Activated naive CD4-positive, alpha-beta T cell treated with anti-CD3 and anti-CD28 coated beads, Interleukin-2, amount 50 U/mL, for 24 hours (primary cell): Measurements from ENCODE around the gene BTBD2.
"Not testable (repeated sequence)": the region's sequence is repeated elsewhere in the genome, so short reads cannot be mapped to it uniquely, and the experiment has no call there.

Experiments
- H3K27ac Mint-ChIP-seq: one replicate; pipeline ENCODE4 v1.8.0; 2021; ENCODE audit warnings: mild to moderate bottlenecking, mixed read lengths
- H3K27me3 Mint-ChIP-seq: one replicate; pipeline ENCODE4 v1.8.0; 2021; ENCODE audit warnings: mixed read lengths
- H3K36me3 Mint-ChIP-seq: one replicate; pipeline ENCODE4 v1.8.0; 2021; ENCODE audit warnings: mixed read lengths
- H3K4me1 Mint-ChIP-seq: one replicate; pipeline ENCODE4 v1.8.0; 2021; ENCODE audit warnings: mixed read lengths
- H3K4me3 Mint-ChIP-seq: one replicate; pipeline ENCODE4 v1.8.0; 2021; ENCODE audit warnings: mild to moderate bottlenecking, mixed read lengths
- H3K9me3 Mint-ChIP-seq: one replicate; pipeline ENCODE4 v1.8.0; 2021; ENCODE audit warnings: mixed read lengths

The BTBD2 gene

DNA sequence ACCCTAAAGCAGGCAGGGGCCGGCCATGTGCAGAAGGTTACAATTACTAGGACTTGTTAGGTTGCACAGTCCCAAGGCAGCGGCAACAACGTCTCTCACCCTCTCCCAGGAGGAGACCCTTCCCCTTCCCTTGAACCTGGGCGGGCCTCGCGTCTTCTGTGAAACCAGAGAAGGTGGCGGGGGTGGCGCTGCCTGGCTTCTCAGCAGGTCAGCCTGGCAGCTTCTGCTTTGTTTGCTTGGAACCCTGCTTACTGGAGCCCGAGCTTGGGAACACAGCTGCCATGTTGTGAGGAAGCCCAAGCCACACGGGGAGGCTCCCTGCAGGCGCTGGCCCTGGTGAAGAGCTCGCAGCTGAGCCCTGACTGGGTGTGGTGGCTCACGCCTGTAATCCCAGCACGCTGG is 20.1 kb upstream of the BTBD2 start:
- Mint-ChIP-seq H3K4me3 (no peak overlapping the region), H3K27ac (no peak overlapping the region), H3K9me3 (no peaks in the 10 kb centered on the region), H3K27me3 (no peaks in the 10 kb centered on the region), H3K36me3 (no peaks in the 10 kb centered on the region), H3K4me1 (peaks cover 28% of the 10 kb centered on the region)

DNA sequence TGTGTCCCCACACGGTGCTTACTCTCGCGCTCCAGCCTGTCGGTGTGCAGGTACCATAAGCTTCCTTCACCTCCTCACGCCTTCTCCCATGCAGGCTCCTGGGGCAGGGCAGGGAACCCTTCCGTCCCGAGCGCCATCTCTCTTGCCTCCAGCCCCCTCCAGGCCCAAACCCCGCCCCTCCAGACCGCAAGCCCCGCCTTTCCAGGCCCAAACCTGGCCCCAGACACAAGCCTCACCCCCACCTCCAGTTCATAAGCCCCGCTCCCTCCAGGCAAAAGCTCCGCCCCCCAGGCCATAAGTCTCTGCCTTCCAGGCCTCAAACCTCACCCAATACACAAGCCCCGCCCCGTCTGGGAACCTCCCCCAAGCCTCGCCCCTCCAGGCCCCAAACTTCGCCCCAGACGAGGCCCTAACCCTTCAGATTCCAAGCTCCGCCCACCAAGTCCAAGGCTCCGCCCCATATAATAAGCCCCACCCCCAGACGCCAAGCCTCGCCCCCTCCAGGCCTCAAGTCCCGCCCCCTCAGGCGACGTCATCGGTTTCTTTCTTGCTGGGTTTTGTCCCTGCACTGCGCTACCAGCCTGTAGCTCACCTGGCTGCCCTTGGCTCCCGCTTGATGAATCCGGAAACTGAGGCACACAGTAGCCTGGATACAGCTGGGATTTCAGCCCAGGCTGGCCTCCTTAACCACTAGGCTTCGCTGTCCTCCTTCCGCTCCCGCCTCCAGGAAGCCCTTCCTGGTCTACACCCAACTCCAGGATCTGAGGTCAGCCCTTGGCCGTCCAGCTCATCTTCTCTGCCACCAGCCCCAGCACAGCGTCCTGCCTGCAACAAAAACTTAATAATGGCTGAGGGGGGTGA is 19.4 kb upstream of the BTBD2 start:
- peaks cover 28% of the 10 kb centered on the region for H3K4me1 Mint-ChIP-seq
- no peak overlapping the region for H3K4me3 Mint-ChIP-seq
- no peaks in the 10 kb centered on the region for H3K36me3 Mint-ChIP-seq
- no peak overlapping the region for H3K27ac Mint-ChIP-seq
- H3K9me3 Mint-ChIP-seq, result no peaks in the 10 kb centered on the region
- H3K27me3 Mint-ChIP-seq, result no peaks in the 10 kb centered on the region

DNA sequence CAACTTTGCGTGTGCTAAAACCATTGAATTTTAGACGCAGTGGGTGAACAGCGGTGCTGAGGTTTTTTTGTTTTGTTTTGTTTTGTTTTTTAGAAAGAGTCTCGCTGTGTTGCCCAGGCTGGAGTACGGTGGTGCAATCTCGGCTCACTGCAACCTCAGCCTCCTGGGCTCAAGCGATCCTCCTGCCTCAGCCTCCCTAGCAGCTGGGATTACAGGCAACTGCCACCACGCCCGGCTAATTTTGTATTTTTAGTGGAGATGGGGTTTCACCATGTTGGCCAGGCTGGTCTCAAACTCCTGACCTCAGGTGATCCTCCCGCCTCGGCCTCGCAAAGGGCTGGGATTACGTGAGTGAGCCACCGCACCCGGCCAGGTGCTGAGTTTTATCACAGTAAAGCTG is 18.7 kb upstream of the BTBD2 start:
- not testable (repeated sequence) for H3K9me3 Mint-ChIP-seq, H3K36me3 Mint-ChIP-seq, H3K27ac Mint-ChIP-seq, H3K27me3 Mint-ChIP-seq, H3K4me3 Mint-ChIP-seq
- H3K4me1 Mint-ChIP-seq, result peaks cover 28% of the 10 kb centered on the region

- no peaks in the 10 kb centered on the region for H3K9me3 Mint-ChIP-seq
- peaks cover 28% of the 10 kb centered on the region for H3K4me1 Mint-ChIP-seq
- H3K27ac Mint-ChIP-seq, result no peak overlapping the region
- H3K27me3 Mint-ChIP-seq, result no peaks in the 10 kb centered on the region
- H3K36me3 Mint-ChIP-seq, result no peaks in the 10 kb centered on the region
- no peak overlapping the region for H3K4me3 Mint-ChIP-seq
These were observed 18.3 kb upstream of the BTBD2 start for GRCh38 chr19:2033825-2034159.

GRCh38 chr19:2033115-2033824 is 17.8 kb upstream of the BTBD2 start:
- Mint-ChIP-seq H3K4me3 (no peak overlapping the region), H3K4me1 (peaks cover 28% of the 10 kb centered on the region), H3K27ac (no peak overlapping the region), H3K36me3 (no peaks in the 10 kb centered on the region), H3K9me3 (no peaks in the 10 kb centered on the region), H3K27me3 (no peaks in the 10 kb centered on the region)

DNA sequence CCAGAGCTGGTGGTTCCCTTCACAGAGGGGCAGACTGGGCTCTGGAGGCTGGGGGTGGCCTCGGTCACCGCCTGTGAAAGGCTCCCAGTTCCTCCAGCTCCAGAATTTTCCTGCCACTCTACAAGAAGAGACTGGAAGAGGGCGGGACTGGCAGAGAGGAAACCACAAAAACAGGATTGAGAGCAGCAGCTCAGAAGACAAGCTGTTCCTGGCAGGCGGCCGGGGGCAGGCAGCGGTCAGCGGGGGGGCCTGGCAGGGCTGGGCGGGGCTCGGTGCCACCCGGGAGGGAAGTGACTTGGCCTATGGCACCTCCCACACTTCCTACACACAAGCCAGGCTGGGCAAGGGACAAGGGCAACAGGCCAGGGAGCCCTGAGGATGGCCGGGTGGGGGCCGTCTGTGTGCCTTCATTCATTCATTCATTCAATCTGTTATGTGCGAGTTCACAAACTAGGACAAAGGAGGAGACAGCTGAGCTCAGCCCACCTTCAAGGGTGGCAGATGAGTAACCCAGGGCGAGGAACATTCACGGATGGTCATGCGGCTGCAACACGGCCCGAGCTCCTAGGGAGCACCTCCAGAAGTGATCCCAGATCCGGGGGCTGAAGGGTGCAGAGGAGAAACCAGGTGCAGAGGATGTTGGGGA is 16.9 kb upstream of the BTBD2 start:
- H3K27ac Mint-ChIP-seq, result peak overlapping the region; percentile 70
- peak overlapping the region; percentile 66 for H3K4me3 Mint-ChIP-seq
- no peaks in the 10 kb centered on the region for H3K36me3 Mint-ChIP-seq
- H3K4me1 Mint-ChIP-seq, result peaks cover 28% of the 10 kb centered on the region
- H3K27me3 Mint-ChIP-seq, result no peaks in the 10 kb centered on the region
- H3K9me3 Mint-ChIP-seq, result no peaks in the 10 kb centered on the region

DNA sequence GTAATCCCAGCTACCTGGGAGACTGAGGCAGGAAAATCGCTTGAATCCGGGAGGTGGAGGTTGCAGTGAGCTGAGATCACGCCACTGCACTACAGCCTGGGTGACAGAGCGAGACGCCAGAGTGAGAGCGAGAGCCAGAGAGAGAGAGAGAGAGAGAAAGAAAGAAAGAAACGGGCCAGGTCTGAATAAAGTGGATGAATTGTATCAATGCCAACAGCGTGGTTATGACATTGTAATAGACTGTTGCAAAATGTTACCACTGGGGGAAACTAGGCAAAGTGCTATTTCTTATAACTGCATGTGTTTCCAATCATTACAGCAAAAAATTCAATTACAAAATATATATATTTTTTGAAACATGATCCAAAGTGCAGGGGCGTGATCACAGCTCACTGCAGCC is 11.8 kb upstream of the BTBD2 start:
- Mint-ChIP-seq H3K27ac (no peak overlapping the region), H3K9me3 (no peaks in the 10 kb centered on the region), H3K4me1 (peaks cover 6% of the 10 kb centered on the region), H3K27me3 (no peaks in the 10 kb centered on the region), H3K36me3 (no peaks in the 10 kb centered on the region), H3K4me3 (no peak overlapping the region)

DNA sequence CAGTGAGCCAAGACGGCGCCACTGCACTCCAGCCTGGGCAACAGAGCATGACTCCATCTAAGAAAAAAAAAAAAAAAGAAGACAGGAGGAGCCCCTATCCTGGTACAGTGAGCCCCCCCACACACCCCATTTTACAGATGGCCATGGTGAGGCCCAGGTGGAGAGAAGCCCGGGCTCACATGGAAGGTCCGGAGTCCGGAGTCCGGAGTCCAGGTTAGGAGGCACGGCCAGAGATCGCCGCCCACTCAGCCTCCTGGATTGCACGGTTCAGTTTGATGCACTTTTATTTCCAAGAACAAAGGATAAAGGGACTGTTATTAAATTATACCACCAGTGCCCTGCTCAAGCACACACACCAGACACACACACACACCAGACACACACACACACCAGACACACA is 11.3 kb upstream of the BTBD2 start:
- H3K36me3 Mint-ChIP-seq, result no peaks in the 10 kb centered on the region
- no peak overlapping the region for H3K4me3 Mint-ChIP-seq
- H3K4me1 Mint-ChIP-seq, result peaks cover under 1% of the 10 kb centered on the region
- no peak overlapping the region for H3K27ac Mint-ChIP-seq
- H3K27me3 Mint-ChIP-seq, result no peaks in the 10 kb centered on the region
- no peaks in the 10 kb centered on the region for H3K9me3 Mint-ChIP-seq

- no peaks in the 10 kb centered on the region for H3K27me3 Mint-ChIP-seq
- peak overlapping the region; percentile 14 for H3K27ac Mint-ChIP-seq
- no peaks in the 10 kb centered on the region for H3K36me3 Mint-ChIP-seq
These were observed 6.8 kb upstream of the BTBD2 start for GRCh38 chr19:2022289-2022688.

GRCh38 chr19:2021453-2022140 is 6.1 kb upstream of the BTBD2 start:
- Mint-ChIP-seq H3K4me3 (no peak overlapping the region), H3K36me3 (no peaks in the 10 kb centered on the region), H3K27ac (no peak overlapping the region), H3K4me1 (peaks cover 5% of the 10 kb centered on the region), H3K9me3 (no peaks in the 10 kb centered on the region), H3K27me3 (no peaks in the 10 kb centered on the region)

More at GRCh38 chr19:2022289-2022688, 6.8 kb upstream of the BTBD2 start:
- no peaks in the 10 kb centered on the region for H3K9me3 Mint-ChIP-seq
- no peak overlapping the region for H3K4me3 Mint-ChIP-seq
- H3K4me1 Mint-ChIP-seq, result peaks cover 5% of the 10 kb centered on the region

- no peak overlapping the region for H3K27ac Mint-ChIP-seq
- H3K36me3 Mint-ChIP-seq, result no peaks in the 10 kb centered on the region
- H3K4me1 Mint-ChIP-seq, result peaks cover 5% of the 10 kb centered on the region
- H3K27me3 Mint-ChIP-seq, result no peaks in the 10 kb centered on the region
- no peak overlapping the region for H3K4me3 Mint-ChIP-seq
- no peaks in the 10 kb centered on the region for H3K9me3 Mint-ChIP-seq
These were observed 3.2 kb upstream of the BTBD2 start for GRCh38 chr19:2018752-2019151.

GRCh38 chr19:2016041-2016807 is 710 bp upstream of the BTBD2 start:
- Mint-ChIP-seq H3K4me1 (peaks cover 16% of the 10 kb centered on the region), H3K27ac (peak overlapping the region; percentile 17)

DNA sequence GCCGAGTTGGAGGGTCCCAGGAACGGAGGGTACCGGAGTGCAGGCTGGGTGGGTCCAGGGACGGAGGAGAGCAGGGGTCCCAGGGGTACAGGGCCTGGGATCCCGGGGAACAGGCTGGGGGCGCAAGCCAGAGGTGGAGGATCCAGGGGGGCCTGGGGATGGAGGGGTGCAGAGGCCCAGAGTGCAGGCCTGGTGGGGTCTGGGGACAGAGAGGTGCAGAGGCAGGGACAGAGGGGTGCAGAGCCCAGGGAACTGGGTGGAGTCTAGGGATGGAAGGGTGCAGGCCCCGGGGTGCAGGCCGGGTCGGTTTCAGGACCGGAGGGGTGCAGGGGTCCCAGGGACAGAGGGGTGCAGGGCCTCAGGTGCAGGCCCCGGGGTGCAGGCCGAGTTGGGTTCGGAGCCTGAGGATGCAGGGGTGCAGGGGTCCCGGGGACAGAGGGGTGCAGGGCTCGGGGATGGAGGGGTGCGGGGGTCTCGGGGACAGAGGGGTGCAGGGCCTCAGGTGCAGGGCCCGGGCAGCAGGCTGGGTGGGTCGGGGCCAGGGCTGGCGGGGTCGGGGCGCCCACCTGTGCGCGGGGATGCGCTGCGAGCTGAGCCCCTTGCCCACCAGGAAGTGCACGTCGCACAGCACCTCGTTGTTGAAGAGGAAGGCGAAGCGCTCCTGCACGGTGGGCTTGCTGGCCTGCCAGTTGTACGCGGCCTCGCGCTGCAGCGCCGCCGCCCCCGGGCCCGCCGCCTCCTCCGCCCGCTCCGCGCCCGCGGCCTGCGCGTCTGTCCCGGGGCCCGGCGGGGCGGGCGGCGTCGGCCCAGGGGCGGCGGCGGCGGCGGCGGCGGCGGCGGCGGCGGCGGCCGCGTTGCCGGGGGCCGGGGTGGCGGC is 545 bp downstream of the BTBD2 start:
- no peaks in the 10 kb centered on the region for H3K9me3 Mint-ChIP-seq
- peak overlapping the region; percentile 42 for H3K4me3 Mint-ChIP-seq
- no peaks in the 10 kb centered on the region for H3K27me3 Mint-ChIP-seq
- H3K27ac Mint-ChIP-seq, result no peak overlapping the region
- no peaks in the 10 kb centered on the region for H3K36me3 Mint-ChIP-seq
- H3K4me1 Mint-ChIP-seq, result peaks cover 16% of the 10 kb centered on the region

More at GRCh38 chr19:2016041-2016807, 710 bp upstream of the BTBD2 start:
- H3K36me3 Mint-ChIP-seq, result no peaks in the 10 kb centered on the region
- H3K27me3 Mint-ChIP-seq, result no peaks in the 10 kb centered on the region
- no peaks in the 10 kb centered on the region for H3K9me3 Mint-ChIP-seq
- peak overlapping the region; percentile 59 for H3K4me3 Mint-ChIP-seq

DNA sequence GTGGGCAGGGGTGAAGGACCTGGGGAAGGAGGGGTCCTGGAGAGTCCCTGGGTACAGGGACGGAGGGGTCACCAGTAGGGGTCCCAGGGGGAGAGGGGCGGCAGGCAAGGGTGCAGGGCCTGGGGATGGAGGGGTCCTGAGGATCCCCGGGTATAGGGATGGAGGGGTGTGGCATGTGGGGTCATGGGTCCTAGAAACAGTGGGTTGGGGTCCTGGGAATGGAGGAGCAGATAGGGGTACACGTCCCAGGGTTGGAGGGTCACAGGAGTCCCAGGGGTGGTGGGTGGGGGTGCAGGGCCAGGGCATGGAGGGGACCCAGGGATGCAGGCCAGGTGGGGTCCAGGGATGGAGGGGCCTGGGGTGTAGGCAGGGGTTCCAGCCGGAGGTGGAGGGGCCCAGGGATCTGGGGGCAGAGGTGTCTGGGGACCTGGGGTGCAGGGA is 1.4 kb downstream of the BTBD2 start:
- H3K27me3 Mint-ChIP-seq, result no peaks in the 10 kb centered on the region
- no peak overlapping the region for H3K4me3 Mint-ChIP-seq
- H3K9me3 Mint-ChIP-seq, result no peaks in the 10 kb centered on the region
- H3K4me1 Mint-ChIP-seq, result peaks cover 13% of the 10 kb centered on the region
- H3K27ac Mint-ChIP-seq, result no peak overlapping the region
- no peaks in the 10 kb centered on the region for H3K36me3 Mint-ChIP-seq
